ENCODE results near the gene SOAT2. TPM values are rescaled to one million over a fixed set of nuclear protein-coding genes. Genes with fewer than 3 reads are reported as not detected.

Gene SOAT2, protein sequence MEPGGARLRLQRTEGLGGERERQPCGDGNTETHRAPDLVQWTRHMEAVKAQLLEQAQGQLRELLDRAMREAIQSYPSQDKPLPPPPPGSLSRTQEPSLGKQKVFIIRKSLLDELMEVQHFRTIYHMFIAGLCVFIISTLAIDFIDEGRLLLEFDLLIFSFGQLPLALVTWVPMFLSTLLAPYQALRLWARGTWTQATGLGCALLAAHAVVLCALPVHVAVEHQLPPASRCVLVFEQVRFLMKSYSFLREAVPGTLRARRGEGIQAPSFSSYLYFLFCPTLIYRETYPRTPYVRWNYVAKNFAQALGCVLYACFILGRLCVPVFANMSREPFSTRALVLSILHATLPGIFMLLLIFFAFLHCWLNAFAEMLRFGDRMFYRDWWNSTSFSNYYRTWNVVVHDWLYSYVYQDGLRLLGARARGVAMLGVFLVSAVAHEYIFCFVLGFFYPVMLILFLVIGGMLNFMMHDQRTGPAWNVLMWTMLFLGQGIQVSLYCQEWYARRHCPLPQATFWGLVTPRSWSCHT
- not detected for polyA plus RNA-seq (2012; ENCODE audit: insufficient read length, low read depth)

DNA sequence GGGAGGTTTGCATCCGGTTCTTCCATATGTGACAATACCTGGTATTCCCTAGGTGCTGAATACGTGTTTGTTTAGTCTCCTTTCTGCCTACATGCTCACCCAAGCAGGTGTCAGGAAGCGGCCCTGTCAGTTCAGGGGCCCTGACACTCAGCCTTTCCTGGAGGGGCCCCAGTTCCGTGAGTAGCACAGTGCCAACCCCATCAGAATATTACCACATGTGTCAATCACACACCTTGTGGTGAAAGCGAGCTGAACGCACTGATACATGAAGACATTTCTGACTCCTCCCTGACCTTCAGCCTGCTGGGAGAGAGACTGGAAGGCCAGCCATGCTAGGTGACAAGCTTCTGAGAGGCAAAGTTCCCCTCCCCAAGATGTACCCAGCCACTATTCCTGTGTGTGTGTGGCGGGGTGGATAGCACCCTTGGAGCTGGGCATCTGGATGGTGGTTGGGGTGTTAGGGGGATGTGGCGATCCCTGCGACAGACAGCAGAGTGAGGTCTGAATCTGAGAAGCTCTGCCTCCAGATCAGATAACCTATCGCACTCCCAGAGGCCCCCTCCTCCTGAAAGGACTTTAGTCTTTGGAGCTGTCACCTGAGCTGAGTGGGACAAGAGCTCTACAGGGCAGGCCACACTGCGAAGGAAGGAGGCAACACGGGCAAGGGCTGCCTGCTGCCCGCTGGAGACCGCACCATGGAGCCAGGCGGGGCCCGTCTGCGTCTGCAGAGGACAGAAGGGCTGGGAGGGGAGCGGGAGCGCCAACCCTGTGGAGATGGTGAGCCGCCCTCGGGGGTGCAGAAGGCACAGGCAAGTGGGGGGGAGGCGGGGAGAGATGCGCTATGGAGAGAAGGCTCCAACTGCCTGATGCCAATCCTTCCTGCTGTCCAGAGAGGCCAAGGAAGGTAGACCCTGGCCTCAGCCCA is at the start of gene SOAT2:
TSS of gene SOAT2 (plus strand) at position 604 of the 925 bp plus-strand sequence. CDS start at position 696, 92 bp downstream.
- TF ChIP-seq TAF1 (IDR thresholded peaks at IDR 0.05; ENCODE audit: borderline replicate concordance, insufficient read depth, low read length) (no peak), POLR2AphosphoS5 (IDR thresholded peaks at IDR 0.05; ENCODE audit: low read depth, low read length) (no peak), SIN3A (IDR thresholded peaks at IDR 0.05; ENCODE audit: borderline replicate concordance, insufficient read depth, low read length) (no peak), FOXP2 (optimal IDR thresholded peaks at IDR 0.05; ENCODE audit: borderline replicate concordance, extremely low read depth, extremely low read length, insufficient read depth) (no peak)
- TF ChIP-seq, protein P1, sequence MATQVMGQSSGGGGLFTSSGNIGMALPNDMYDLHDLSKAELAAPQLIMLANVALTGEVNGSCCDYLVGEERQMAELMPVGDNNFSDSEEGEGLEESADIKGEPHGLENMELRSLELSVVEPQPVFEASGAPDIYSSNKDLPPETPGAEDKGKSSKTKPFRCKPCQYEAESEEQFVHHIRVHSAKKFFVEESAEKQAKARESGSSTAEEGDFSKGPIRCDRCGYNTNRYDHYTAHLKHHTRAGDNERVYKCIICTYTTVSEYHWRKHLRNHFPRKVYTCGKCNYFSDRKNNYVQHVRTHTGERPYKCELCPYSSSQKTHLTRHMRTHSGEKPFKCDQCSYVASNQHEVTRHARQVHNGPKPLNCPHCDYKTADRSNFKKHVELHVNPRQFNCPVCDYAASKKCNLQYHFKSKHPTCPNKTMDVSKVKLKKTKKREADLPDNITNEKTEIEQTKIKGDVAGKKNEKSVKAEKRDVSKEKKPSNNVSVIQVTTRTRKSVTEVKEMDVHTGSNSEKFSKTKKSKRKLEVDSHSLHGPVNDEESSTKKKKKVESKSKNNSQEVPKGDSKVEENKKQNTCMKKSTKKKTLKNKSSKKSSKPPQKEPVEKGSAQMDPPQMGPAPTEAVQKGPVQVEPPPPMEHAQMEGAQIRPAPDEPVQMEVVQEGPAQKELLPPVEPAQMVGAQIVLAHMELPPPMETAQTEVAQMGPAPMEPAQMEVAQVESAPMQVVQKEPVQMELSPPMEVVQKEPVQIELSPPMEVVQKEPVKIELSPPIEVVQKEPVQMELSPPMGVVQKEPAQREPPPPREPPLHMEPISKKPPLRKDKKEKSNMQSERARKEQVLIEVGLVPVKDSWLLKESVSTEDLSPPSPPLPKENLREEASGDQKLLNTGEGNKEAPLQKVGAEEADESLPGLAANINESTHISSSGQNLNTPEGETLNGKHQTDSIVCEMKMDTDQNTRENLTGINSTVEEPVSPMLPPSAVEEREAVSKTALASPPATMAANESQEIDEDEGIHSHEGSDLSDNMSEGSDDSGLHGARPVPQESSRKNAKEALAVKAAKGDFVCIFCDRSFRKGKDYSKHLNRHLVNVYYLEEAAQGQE (IDR thresholded peaks at IDR 0.05; ENCODE audit: insufficient read depth in 1 of 2, low read depth in 2 of 2, low read length in 2 of 2) = no peak

DNA sequence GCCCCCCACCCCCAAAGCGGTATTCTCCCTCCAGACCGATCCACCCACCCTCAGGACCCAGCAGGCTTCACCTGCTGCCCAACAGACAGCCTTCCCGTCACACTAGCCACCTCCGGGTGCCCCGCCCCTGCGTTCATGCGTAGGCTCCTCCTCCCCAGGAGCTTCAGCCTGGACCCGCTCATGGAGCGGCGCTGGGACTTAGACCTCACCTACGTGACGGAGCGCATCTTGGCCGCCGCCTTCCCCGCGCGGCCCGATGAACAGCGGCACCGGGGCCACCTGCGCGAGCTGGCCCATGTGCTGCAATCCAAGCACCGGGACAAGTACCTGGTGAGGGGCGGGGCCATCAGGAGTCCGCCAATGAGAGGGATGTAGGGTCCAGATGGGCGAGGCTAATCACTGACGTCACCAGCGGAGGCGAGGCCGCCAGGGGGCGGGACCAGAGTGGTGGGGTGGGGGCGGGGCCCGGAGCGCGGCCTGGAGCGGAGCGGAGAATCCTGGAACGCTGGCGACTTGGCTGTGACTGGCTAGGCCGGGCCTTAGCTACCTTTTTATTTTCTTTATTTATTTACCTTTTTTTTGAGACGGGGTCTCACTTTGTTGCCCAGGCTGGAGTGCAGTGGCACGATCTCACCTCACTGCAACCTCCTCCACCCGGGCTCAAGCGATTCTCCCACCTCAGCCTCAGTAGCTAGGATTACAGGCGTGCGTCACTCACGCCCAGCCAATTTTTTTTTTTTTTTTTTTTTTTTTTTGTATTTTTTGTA is 49.0 kb upstream of the SOAT2 start:
- TF ChIP-seq SIN3A (IDR thresholded peaks at IDR 0.05; ENCODE audit: borderline replicate concordance, insufficient read depth, low read length) (no peak), TAF1 (IDR thresholded peaks at IDR 0.05; ENCODE audit: borderline replicate concordance, insufficient read depth, low read length) (no peak), POLR2AphosphoS5 (IDR thresholded peaks at IDR 0.05; ENCODE audit: low read depth, low read length) (no peak; the same call in 1 of the 2 replicates), FOXP2 (optimal IDR thresholded peaks at IDR 0.05; ENCODE audit: borderline replicate concordance, extremely low read depth, extremely low read length, insufficient read depth) (no peak)
- TF ChIP-seq, protein P1 (IDR thresholded peaks at IDR 0.05; ENCODE audit: insufficient read depth in 1 of 2, low read depth in 2 of 2, low read length in 2 of 2) = no peak

DNA sequence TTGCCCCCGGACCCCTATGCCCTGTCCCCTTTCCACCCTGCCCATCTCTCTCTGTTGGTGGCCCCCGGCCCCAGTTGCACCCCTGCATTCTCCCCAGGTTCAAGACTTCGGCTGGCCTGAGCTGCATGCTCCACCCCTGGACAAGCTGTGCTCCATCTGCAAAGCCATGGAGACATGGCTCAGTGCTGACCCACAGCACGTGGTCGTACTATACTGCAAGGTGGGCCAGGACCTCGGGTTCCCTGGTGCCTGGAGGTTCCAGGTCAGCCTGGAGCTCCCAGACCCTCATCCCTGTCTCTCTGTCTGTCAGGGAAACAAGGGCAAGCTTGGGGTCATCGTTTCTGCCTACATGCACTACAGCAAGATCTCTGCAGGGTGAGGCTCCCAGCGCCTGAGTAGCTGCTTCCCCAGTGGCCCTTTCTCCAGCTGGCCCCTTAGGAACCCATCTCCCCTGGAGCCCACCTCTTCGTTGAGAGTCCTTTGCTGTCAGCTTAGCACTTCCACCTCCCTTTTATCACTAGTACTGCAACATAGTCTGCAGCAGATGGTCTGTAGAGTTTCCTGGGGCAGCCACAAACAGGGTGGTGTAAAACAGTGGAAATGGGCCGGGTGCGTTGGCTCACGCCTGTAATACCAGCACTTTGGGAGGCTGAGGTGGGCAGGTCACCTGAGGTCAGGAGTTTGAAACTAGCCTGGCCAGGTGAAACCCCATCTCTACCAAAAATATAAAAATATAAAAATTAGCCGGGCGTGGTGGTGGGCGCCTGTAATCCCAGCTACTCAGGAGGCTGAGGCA is 47.6 kb upstream of the SOAT2 start:
- TF ChIP-seq TAF1 (IDR thresholded peaks at IDR 0.05; ENCODE audit: borderline replicate concordance, insufficient read depth, low read length) = no peak
- no peak for TF ChIP-seq SIN3A (IDR thresholded peaks at IDR 0.05; ENCODE audit: borderline replicate concordance, insufficient read depth, low read length)
- TF ChIP-seq, protein P1 (IDR thresholded peaks at IDR 0.05; ENCODE audit: insufficient read depth in 1 of 2, low read depth in 2 of 2, low read length in 2 of 2) = no peak

DNA sequence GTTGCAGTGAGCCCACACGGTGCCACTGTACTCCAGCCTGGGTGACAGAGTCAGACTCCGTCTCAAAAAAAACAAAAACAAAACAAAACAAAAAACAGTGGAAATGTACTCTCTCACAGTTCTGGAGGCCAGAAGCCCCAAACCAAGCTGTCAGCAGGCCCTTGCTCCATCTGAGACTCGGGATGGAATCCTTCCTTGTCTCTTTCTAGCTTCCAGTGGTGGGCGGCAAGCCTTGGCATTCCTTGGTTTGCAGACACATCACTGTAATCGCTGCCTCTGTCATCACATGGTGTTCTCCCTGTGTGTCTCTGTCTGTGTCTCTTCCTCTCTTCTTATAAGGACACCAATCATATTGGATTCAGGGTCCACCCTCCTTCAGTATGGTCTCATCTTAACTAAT is 47.0 kb upstream of the SOAT2 start:
- no peak for TF ChIP-seq SIN3A (IDR thresholded peaks at IDR 0.05; ENCODE audit: borderline replicate concordance, insufficient read depth, low read length)
- TF ChIP-seq, protein P1 (IDR thresholded peaks at IDR 0.05; ENCODE audit: insufficient read depth in 1 of 2, low read depth in 2 of 2, low read length in 2 of 2) = no peak
- TF ChIP-seq FOXP2 (optimal IDR thresholded peaks at IDR 0.05; ENCODE audit: borderline replicate concordance, extremely low read depth, extremely low read length, insufficient read depth) = no peak
- TF ChIP-seq TAF1 (IDR thresholded peaks at IDR 0.05; ENCODE audit: borderline replicate concordance, insufficient read depth, low read length) = no peak
